GM19025 (cell line): Measurements from ENCODE around the gene NLN.
"Not testable (repeated sequence)": the region's sequence is repeated elsewhere in the genome, so short reads cannot be mapped to it uniquely, and the experiment has no call there.

Experiments
- ATAC-seq: cut with Tn5 transposase; IDR thresholded peaks from one replicate; pipeline ENCODE4 v1.9.1; 2021; ENCODE audit warnings: mild to moderate bottlenecking, low read depth, moderate library complexity; ENCODE audit not compliant: unreplicated experiment

The NLN gene

GRCh38 chr5:65866837-65867521 is 145.0 kb downstream of the NLN start:
- no peak for ATAC-seq

GRCh38 chr5:65867542-65868195 is 145.7 kb downstream of the NLN start:
- ATAC-seq = no peak

GRCh38 chr5:65868509-65868908 is 146.5 kb downstream of the NLN start:
- ATAC-seq = no peak

GRCh38 chr5:65871182-65871581 is 149.2 kb downstream of the NLN start:
- ATAC-seq = no peak

- ATAC-seq = not testable (repeated sequence)
Measured at GRCh38 chr5:65871776-65872175, 149.8 kb downstream of the NLN start.

- no peak for ATAC-seq
Measured at GRCh38 chr5:65873181-65873750, 151.3 kb downstream of the NLN start.

GRCh38 chr5:65874241-65874640 is 152.2 kb downstream of the NLN start:
- ATAC-seq = no peak

- no peak for ATAC-seq
Measured at GRCh38 chr5:65876496-65876895, 154.5 kb downstream of the NLN start.

- ATAC-seq = no peak
Measured at GRCh38 chr5:65876970-65877369, 155.0 kb downstream of the NLN start.
